Measurements from ENCODE around the gene SLC26A1.
"Not testable (repeated sequence)": the region's sequence is repeated elsewhere in the genome, so short reads cannot be mapped to it uniquely, and the experiment has no call there.

The SLC26A1 gene

DNA sequence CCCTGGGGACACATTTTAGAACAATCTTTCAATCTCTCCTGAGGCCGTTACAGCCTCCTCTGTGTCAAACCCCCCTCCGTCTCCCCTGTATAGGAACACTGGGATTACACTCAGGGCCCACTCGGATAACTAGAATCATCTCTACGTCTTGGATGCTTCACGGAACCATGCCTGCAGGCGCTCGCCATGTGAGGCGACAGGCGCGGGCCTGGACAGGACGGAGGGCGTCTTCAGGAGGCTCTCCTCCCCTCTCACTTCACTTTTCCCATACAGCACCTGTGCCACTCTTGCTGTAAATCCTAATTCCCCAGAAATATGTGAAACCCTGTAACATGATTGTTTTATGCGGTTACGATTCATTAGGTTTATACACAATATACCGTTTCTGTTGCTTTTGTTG, 10.4 kb downstream of the SLC26A1 start:
- no peak overlapping the region for H3K4me3 ChIP-seq (ENCODE audit: control insufficient read depth, low read depth, low read length)
- TF ChIP-seq, protein P1, sequence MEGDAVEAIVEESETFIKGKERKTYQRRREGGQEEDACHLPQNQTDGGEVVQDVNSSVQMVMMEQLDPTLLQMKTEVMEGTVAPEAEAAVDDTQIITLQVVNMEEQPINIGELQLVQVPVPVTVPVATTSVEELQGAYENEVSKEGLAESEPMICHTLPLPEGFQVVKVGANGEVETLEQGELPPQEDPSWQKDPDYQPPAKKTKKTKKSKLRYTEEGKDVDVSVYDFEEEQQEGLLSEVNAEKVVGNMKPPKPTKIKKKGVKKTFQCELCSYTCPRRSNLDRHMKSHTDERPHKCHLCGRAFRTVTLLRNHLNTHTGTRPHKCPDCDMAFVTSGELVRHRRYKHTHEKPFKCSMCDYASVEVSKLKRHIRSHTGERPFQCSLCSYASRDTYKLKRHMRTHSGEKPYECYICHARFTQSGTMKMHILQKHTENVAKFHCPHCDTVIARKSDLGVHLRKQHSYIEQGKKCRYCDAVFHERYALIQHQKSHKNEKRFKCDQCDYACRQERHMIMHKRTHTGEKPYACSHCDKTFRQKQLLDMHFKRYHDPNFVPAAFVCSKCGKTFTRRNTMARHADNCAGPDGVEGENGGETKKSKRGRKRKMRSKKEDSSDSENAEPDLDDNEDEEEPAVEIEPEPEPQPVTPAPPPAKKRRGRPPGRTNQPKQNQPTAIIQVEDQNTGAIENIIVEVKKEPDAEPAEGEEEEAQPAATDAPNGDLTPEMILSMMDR (conservative IDR thresholded peaks at IDR 0.05; ENCODE audit: control insufficient read depth, insufficient read depth, low read depth, low read length): no peak
- DNase-seq (ENCODE audit: low read depth): no peak

GRCh38 chr4:982291-982690, 10.9 kb downstream of the SLC26A1 start:
- H3K4me3 ChIP-seq (ENCODE audit: control insufficient read depth, low read depth, low read length): no peak overlapping the region
- TF ChIP-seq, protein P1 (conservative IDR thresholded peaks at IDR 0.05; ENCODE audit: control insufficient read depth, insufficient read depth, low read depth, low read length): no peak
- DNase-seq (ENCODE audit: low read depth): no peak

DNA sequence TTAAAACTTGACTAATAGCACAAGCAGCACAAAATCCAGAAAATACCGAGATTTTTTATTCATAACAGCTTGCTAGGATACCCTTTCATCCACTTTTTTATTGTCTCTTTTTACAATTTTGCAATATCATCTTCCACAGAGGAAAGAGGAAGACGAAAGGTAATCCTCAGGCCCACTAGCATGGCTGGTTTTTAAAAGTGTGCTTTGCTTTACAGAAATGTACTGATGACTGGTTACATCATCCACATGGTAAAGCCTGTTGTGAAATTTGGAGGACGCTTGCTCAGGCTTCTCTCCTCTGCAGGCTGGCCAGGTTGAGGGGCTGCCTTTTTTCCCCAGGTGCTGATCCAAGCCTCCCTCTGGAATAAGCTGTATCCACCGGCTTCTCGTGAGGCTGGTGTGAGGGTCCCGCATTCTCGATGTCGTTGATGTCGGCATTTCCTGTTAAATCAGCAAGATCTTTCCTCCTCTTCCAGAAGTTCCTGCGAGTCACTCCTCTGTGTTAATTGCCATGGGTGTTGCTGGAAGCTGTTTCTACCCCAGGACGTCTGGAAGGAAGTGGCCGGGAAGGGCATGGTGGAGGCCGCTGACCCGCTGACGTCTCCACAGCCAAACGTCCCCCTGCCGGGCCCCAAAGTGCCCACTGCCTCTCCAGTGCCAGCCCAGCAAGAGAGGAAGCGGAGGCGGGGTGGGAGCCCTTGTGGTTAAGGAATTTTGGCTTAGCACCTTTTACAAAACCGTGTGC, 14.1 kb downstream of the SLC26A1 start:
- peak; percentile 56 for DNase-seq (ENCODE audit: low read depth)
- TF ChIP-seq, protein P1 (conservative IDR thresholded peaks at IDR 0.05; ENCODE audit: control insufficient read depth, insufficient read depth, low read depth, low read length): no peak
- H3K4me3 ChIP-seq (ENCODE audit: control insufficient read depth, low read depth, low read length): no peak overlapping the region

GRCh38 chr4:976016-976415, 17.2 kb downstream of the SLC26A1 start:
- not testable (repeated sequence) for DNase-seq (ENCODE audit: low read depth); H3K4me3 ChIP-seq (ENCODE audit: control insufficient read depth, low read depth, low read length)

- TF ChIP-seq, protein P1 (conservative IDR thresholded peaks at IDR 0.05; ENCODE audit: control insufficient read depth, insufficient read depth, low read depth, low read length): no peak
- no peak overlapping the region for H3K4me3 ChIP-seq (ENCODE audit: control insufficient read depth, low read depth, low read length)
Observed at GRCh38 chr4:974668-975067, 18.5 kb downstream of the SLC26A1 start.

DNA sequence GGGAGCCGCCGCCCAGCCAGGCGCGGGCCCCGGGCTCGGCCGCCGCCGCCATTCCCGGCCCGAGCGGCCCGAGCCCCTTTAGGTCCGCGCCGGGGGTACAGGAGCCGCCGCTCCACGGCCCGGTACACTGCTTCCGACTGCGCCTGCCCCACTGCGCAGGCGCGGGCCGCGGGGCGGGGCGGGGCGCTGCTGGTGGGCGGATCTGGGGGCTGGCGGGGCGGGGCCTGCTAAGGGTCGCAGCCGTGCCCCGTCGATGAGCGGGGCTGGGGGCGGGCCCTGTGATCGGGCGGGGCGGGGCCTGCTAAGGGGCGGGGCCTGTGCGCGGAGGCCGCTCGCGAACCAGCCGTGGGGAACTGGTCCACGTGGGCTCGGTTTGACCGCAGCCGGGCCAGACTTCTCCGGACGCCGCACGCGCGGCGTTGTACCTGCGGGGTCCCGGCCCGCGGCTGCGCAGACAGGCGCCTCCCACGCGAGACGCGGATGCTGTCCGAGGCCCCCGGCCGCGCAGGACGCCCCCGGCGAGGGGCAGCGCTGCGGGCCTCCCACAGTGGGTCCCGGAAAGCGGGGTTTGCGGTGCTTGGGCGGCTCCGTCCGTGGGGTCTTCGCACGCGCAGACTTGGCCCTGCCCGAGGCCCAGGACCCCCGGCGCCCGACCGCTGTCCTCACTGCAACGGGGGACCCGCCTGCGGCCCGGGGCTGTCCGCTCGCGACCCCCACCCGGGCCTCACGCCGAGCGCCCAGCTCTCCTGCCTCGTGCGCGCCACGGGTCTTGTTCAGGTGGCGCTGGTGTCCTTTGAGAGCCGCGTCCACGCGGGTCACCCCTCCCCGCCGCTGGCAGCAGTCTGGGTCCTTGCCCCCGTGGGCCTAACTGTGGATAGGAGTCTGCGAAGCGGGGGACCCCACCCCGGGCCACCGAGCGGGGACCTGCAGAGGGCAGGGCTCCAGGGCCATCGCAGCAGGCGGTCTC, 19.5 kb downstream of the SLC26A1 start, which contains the start of gene DGKQ:
Gene DGKQ, minus strand, starts transcription at position 139 of the 967 bp plus-strand sequence. Its CDS starts 87 bp downstream, at position 52.
- peak; percentile 67 for DNase-seq (ENCODE audit: low read depth)
- H3K4me3 ChIP-seq (ENCODE audit: control insufficient read depth, low read depth, low read length): peak within 1 kb of the TSS; percentile 52
- TF ChIP-seq, protein P1 (conservative IDR thresholded peaks at IDR 0.05; ENCODE audit: control insufficient read depth, insufficient read depth, low read depth, low read length): no peak

More at GRCh38 chr4:974668-975067, 18.5 kb downstream of the SLC26A1 start:
- no peak for DNase-seq (ENCODE audit: low read depth)

Data from fibroblast of mammary gland (primary cell).